HG03064 (cell line): ENCODE data around the gene FEM1C.
"Not testable (repeated sequence)": the region's sequence is repeated elsewhere in the genome, so short reads cannot be mapped to it uniquely, and the experiment has no call there.

ENCODE experiments used
- ATAC-seq: cut with Tn5 transposase; IDR thresholded peaks from one replicate; pipeline ENCODE4 v1.9.1; 2021; ENCODE audit warnings: low read depth; ENCODE audit not compliant: unreplicated experiment

FEM1C gene

GRCh38 chr5:115480271-115480670 is 64.3 kb downstream of the FEM1C start:
- no peak for ATAC-seq

DNA sequence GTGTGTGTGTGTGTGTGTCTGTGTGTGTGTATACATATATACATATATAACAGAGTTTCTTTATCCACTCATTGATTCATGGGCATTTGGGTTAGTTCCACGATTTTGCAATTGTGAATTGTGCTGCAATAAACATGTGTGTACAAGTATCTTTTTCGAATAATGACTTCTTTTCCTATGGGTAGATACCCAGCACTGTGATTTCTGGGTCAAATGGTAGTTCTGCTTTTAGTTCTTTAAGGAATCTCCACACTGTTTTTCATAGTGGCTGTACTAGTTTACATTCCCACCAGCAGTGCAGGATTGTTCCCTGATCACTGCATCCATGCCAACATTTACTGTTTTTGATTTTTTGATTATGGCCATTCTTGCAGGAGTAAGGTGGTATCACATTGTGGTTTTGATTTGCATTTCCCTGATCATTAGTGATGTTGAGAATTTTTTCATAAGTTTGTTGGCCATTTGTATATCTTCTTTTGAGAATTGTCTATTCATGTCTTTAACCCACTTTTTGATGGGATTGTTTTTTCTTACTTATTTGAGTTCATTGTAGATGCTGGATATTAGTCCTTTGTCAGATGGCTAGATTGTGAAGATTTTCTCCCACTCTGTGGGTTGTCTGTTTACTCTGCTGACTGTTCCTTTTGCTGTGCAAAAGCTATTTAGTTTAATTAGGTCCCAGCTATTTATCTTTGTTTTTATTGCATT is 65.3 kb downstream of the FEM1C start:
- not testable (repeated sequence) for ATAC-seq

GRCh38 chr5:115478281-115478680 is 66.3 kb downstream of the FEM1C start:
- ATAC-seq = no peak

DNA sequence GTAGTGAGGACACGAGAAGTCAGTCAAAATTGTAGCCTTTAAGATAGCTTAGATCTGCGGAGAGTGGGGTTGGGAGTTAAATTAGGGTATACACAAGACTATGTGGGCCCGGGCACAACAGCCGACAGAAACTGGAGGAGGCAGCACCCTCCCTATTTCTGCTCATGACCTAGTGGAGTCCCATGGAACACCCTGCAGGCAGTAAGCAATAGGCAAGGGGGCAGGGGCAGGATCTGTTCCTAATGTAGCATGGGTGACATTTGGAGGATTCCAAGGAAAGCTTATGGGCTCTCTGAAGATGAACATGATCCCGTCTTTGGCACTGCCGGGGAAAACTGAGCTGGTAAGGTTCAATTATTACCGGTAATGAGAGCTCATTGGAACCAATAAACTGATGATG is 67.0 kb downstream of the FEM1C start:
- ATAC-seq = no peak

DNA sequence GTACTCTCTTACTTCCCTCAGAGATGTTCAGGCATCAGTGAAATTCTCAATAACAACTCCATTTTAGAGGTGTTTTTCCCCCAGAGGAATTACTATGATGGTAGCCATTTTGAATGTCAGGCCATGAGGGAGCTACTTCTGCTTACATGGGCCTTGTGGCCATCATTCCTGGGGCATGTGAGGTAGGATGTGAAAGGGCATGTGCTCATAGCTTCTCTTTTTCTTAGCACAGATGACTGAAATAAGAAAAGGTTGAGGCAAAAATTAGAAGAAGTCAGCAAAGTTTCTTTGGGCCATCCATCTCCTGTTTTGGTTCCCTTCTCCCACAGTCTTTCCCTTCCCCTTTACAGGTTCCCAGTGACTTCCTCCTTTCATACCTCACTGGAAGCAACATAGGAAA is 68.8 kb downstream of the FEM1C start:
- no peak for ATAC-seq

GRCh38 chr5:115472271-115473025 is 72.1 kb downstream of the FEM1C start:
- ATAC-seq = no peak

- ATAC-seq = no peak
Observed at GRCh38 chr5:115471345-115472063, 73.1 kb downstream of the FEM1C start.

- ATAC-seq = no peak
Observed at GRCh38 chr5:115470921-115471320, 73.7 kb downstream of the FEM1C start.
